PC-9 (cell line): ENCODE data around the gene MICAL2.

Experiments
- EZH2 ChIP-seq: fragments of 200-600 bp; sonication (generic); IDR thresholded peaks from 2 replicates; pipeline ENCODE4 v1.8.0; 2017; ENCODE audit warnings: antibody characterized with exemption, low read depth
- TF ChIP-seq, protein P1 (sequence below): fragments of 200-600 bp; sonication (generic); conservative IDR thresholded peaks from 2 replicates; pipeline ENCODE4 v1.6.1; 2017; ENCODE audit warnings: mixed run types, antibody characterized with exemption, mild to moderate bottlenecking, moderate library complexity

GRCh38 chr11:12121011-12121410 lies 10.6 kb downstream of the MICAL2 start:
- TF ChIP-seq, protein P1, sequence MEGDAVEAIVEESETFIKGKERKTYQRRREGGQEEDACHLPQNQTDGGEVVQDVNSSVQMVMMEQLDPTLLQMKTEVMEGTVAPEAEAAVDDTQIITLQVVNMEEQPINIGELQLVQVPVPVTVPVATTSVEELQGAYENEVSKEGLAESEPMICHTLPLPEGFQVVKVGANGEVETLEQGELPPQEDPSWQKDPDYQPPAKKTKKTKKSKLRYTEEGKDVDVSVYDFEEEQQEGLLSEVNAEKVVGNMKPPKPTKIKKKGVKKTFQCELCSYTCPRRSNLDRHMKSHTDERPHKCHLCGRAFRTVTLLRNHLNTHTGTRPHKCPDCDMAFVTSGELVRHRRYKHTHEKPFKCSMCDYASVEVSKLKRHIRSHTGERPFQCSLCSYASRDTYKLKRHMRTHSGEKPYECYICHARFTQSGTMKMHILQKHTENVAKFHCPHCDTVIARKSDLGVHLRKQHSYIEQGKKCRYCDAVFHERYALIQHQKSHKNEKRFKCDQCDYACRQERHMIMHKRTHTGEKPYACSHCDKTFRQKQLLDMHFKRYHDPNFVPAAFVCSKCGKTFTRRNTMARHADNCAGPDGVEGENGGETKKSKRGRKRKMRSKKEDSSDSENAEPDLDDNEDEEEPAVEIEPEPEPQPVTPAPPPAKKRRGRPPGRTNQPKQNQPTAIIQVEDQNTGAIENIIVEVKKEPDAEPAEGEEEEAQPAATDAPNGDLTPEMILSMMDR: no peak
- no peak for TF ChIP-seq EZH2
